ENCODE results near the gene CNGA3. TPM values are rescaled to one million over a fixed set of nuclear protein-coding genes. Genes with fewer than 3 reads are reported as not detected.
A peak's percentile ranks its signal among the peaks of the same experiment; 100 is the strongest.
"Not testable (repeated sequence)": the region's sequence is repeated elsewhere in the genome, so short reads cannot be mapped to it uniquely, and the experiment has no call there.

The CNGA3 gene
- polyA plus RNA-seq, 3 donors = not detected

DNA sequence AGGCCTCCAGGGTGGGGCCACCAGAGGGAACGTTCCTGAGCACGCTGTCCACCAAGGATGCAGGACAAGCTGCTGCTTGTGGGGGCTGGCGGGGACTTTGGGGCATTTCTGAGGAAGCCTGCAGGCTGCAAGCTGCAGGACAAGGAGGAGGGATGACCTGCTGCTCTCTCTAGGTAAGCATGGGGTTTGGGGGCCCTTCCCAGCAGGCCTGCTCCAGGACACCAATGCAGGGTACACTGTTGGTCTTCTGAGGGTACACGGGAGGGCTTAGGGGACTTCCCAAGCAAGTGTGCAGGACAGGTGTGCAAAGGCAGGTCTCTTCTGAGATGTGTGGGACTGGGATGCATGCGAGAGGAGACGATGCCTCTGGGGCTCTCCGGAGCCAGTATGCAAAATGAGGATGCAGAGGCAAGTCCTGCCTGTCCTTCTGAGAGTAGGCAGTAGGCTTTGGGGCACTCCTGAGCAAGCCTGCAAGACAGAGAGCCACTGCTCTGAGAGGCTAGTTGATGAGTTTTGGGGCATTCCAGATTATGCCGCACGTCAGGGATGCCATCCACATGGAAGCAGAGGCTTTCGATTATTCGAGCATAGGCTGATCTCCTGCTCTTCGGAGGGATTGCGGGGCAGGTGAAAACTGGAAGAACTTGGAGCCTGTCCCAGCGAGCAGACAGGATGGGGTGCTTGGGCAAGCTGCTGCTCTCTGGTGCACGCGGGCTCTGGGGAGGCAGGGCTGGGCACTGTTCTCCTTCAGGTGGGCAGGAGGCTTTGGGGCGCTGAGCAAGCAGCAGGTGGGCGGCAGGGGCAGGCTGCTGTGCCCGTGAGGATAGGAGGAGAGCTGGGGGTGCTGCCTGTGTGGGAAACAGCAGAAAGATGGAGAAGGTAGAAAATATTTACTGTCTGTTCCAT, 44.6 kb downstream of the CNGA3 start:
- no peak for DNase-seq (ENCODE audit: extremely low read depth in 1 of 11, low read depth in 9 of 11, low spot score in 4 of 11)

DNA sequence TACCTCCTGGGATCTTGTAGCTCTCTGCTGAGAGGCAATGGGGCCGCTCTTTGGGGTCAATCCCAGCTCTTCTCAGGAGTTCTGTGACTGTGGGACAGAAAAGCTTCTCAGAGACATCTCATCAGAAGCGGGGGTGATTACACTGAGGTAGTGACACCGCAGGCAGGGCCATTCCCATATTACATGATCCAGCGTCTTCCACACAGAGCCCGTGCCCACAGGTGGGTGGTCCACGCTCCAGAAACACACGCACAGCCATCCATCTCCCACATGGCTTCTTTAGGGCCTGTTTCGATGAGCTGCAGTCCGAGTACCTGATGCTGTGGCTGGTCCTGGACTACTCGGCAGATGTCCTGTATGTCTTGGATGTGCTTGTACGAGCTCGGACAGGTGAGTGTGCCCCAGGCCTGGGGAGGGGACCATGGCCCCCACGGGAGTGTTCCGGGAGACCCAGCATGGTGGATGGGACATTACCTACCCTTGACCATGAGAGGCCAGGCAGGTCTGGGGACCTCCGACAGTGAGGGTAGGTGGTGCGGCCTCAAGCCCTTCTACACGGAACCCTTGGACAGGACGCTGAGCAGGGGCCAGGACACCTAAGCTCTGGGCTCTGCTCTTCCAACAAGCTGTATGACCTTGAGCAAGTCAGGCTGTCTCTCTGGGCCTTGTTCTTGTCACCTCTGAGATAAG, 45.5 kb downstream of the CNGA3 start:
- no peak for DNase-seq (ENCODE audit: extremely low read depth in 1 of 11, low read depth in 9 of 11, low spot score in 4 of 11)

DNA sequence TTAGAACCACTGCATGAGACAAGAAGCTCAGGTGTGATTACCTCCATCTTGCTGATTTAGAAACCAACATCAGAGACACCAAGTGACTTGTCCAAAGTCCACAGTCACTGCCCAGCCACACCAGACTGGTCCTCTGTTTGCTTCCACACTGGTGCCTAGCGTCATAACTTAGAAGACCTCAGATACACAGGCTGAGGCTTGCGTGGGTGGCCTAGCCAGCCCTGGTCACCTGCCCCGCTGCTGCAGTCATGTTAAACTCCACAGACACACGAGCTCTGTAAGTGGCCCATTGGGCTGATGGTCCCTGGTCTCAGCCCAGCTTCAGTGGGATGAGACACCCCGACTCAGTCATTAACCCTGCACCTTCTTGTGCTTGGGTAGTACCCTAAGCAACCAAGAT, 47.1 kb downstream of the CNGA3 start:
- DNase-seq (ENCODE audit: extremely low read depth in 1 of 11, low read depth in 9 of 11, low spot score in 4 of 11) = no peak

DNA sequence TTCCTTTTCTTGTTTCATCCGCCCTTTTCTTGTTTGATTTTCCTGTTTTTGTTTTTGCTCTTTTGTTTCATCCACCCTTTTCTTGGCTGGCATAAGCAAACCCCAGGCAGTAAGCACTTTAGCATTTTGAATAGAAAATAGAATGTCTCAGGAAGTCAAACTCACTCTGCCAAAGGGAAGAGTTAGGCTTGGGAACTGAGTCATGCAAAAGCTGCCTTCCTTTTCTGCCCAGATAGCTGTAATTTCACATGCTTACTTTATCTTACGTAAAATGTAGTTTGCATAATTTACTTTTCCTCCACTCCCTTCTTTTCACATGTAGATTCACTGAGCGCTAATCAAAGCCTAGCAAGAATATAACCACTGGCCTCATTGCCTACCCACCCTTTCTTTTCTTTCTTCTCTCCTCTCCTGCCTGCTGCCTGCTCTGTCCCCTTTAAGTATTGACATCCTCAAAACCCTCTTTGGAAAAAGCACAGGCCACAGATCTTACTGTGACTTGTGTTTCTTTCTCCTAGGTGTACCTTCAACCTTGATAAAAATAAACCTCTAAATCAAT, 48.4 kb downstream of the CNGA3 start:
- DNase-seq (ENCODE audit: extremely low read depth in 1 of 11, low read depth in 9 of 11, low spot score in 4 of 11) = no peak

DNA sequence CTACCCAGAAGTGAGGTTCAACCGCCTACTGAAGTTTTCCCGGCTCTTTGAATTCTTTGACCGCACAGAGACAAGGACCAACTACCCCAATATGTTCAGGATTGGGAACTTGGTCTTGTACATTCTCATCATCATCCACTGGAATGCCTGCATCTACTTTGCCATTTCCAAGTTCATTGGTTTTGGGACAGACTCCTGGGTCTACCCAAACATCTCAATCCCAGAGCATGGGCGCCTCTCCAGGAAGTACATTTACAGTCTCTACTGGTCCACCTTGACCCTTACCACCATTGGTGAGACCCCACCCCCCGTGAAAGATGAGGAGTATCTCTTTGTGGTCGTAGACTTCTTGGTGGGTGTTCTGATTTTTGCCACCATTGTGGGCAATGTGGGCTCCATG, 49.7 kb downstream of the CNGA3 start:
- no peak for DNase-seq (ENCODE audit: extremely low read depth in 1 of 11, low read depth in 9 of 11, low spot score in 4 of 11)

DNA sequence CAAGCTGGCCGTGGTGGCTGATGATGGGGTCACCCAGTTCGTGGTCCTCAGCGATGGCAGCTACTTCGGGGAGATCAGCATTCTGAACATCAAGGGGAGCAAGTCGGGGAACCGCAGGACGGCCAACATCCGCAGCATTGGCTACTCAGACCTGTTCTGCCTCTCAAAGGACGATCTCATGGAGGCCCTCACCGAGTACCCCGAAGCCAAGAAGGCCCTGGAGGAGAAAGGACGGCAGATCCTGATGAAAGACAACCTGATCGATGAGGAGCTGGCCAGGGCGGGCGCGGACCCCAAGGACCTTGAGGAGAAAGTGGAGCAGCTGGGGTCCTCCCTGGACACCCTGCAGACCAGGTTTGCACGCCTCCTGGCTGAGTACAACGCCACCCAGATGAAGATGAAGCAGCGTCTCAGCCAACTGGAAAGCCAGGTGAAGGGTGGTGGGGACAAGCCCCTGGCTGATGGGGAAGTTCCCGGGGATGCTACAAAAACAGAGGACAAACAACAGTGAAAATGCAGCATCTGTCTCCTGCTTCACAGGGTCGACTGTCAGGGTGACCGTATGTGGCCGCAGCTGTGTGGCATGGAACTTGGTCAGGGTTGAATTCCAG, 50.6 kb downstream of the CNGA3 start:
- no peak for DNase-seq (ENCODE audit: extremely low read depth in 1 of 11, low read depth in 9 of 11, low spot score in 4 of 11)

DNA sequence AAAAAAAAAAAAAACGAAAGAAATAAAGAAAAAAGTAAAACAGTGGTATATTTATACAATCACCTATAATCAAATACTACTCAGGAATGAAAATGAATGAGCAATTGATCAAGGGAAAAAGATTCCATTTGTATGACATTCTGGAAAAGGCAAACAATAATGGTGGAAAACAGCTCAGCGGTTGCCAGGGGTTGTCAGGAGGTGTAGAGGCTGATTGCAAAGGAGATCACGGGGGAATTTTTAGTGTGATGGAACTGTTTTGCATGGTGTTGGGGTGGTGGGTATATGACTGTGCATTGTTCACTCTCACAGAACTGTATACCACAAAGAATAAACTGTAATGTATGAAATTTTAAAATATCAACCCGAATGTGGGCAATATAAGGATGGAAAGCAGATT, 52.9 kb downstream of the CNGA3 start:
- DNase-seq (ENCODE audit: extremely low read depth in 1 of 11, low read depth in 9 of 11, low spot score in 4 of 11) = no peak

DNA sequence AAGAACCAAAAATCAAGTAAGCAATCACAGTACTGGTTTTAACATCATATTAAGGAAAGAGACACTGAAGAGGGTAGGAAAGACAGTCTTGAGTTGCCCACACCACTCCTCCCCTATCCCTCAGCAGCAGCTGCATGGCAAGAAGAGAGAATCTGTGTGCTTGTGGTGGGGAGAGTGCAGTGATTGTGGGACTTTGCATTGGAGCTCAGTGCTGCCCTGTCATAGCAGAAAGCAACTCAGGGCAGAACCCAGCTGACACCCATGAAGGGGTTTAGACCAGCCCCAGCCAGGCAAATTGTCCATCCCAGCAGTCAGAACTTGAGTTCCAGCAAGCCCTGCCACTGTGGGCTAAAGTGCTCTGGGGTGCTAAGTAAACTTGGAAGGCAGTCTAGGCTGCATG, 57.6 kb downstream of the CNGA3 start:
- no peak for DNase-seq (ENCODE audit: extremely low read depth in 1 of 11, low read depth in 9 of 11, low spot score in 4 of 11)

DNA sequence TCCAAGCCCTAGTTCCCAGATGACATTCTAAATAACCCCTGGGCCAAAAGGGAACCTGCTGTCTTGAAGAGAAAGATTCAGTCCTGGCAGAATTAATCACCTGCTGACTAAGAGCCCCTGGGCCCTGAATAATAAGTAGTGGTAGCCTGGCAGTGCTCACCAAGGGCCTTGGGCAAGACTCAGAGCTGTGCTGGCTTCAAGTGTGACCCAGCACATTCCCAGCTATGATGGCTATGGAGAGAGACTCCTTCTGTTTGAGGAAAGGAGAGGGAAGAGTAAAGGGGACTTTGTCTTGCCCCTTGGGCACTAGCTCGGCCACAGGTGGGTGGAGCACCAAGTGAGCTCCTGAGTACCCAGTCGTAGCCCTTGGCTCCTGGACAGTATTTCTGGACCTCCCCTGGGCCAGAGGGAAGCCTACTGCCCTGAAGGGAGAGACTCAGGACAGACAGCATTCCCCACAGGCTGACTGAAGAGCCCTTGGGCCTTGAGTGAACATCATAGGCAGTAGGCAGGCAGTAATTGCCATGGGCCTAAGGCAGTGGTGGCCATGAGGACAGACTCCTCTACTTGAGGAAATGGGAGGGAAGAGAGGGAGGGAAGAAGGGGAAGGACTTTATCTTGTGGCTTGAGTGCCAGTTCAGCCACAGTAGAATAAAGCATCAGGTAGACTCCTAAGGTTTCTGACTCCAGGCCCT, 58.4 kb downstream of the CNGA3 start:
- DNase-seq (ENCODE audit: extremely low read depth in 1 of 11, low read depth in 9 of 11, low spot score in 4 of 11) = no peak

DNA sequence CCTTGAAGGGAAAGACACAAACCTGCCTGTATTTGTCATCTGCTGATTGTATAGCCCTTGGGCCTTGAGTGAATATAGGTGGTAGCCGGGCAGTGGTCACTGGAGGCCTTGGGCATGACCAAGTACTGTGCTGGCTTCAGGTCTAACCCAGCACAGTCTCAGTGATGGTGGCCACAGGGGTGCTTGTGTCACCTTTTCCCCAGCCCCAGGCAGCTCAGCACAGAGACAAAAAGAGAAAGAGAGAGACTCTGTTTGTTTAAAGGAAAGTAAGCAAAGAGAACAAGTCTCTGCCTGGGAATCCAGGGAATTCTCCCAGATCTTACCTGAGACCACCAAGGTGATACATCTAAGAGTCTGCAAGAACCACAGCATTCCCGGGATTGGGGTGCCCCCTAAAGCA, 59.0 kb downstream of the CNGA3 start:
- DNase-seq (ENCODE audit: extremely low read depth in 1 of 11, low read depth in 9 of 11, low spot score in 4 of 11) = no peak

DNA sequence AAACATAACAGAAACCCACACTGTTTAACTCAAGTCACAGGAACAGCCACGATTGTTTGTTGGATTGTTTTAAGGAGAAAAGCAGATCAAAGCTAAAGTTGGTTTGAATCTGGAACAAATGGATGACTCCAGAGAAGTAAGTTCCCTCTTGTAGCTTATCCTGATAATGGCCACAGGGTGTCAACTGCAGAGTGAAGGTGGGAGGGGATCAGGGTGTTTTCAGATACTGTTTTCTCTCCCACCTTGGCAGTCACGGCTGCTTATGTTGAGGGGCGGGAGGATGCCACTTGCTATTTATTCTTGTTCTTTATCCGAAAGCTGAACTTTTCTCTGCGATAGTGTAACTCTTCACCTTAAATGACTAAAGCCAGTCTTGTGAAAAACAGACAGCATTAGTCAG, 61.9 kb downstream of the CNGA3 start:
- DNase-seq (ENCODE audit: extremely low read depth in 1 of 11, low read depth in 9 of 11, low spot score in 4 of 11) = no peak

DNA sequence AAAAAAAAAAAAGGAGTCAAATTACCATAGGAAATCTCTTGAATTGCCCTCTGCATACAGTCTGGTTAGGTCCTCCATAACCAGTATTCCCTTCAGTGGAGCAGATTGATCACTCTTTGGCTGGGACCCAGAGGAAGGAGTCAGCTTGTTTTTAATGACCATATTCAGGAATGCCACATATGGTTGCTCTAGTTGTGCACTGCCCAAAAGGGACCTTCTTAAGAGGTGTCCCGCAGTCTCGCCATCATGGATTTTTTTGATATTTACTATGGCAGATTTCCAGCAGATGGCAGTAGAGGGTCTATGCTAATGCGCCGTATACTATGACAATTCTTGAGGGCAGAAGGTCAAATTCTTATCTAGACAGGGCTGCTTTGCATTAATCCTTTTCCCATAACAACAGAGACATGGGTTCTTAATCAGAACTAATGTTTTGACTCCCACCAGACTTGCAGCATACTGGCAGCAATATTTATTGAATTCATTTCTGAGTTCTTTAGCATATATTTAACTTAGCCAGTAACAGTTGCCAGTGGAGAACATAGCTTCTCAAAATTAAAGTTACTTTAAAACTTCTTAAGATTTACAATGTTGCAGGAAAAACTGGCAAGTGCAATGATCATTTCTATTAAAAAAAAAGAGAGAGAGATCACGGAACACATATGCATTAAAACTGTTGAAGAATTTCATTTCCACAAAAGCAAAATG, 66.6 kb downstream of the CNGA3 start:
- DNase-seq (ENCODE audit: extremely low read depth in 1 of 11, low read depth in 9 of 11, low spot score in 4 of 11) = peak; percentile 16 to 43 (median 27)

DNA sequence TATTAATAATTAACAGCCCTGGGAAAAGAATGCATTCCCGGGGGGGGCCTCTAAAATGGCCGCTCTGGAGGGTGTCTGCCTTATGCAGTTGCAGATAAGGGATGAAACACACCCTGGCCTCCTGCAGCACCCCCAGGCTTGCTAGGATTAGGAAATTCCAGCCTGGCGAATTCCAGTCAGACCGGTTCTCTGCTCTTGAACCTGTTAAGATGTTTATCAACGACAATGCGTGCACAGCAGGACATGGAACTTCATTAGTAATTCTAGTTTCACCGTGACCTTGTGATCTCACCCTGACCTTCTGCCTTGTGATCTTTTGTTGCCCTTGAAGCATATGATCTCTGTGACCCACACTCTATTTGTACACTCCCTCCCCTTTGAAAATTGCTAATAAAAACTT, 68.0 kb downstream of the CNGA3 start:
- not testable (repeated sequence) for DNase-seq (ENCODE audit: extremely low read depth in 1 of 11, low read depth in 9 of 11, low spot score in 4 of 11)

DNA sequence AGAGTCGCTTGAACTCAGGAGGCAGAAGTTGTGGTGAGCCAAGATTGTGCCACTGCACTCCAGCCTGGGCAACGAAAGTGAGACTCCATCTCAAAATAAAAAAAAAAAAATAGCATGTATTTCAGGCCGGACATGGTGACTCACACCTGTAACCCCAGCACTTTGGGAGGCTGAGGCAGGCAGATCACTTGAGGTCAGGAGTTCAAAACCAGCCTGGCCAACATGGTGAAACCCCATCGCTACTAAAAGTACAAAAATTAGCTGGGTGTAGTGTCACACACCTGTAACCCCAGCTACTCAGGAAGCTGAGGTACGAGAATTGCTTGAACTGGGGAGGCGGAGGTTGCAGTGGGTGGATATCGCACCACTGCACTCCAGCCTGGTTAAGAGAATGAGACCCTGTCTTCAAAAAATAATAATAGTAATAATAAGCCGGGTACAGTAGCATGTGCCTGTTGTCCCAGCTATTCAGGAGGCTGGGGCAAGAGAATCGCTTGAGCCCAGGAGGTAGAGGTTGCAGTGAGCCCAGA, 69.5 kb downstream of the CNGA3 start:
- DNase-seq (ENCODE audit: extremely low read depth in 1 of 11, low read depth in 9 of 11, low spot score in 4 of 11) = not testable (repeated sequence)

DNA sequence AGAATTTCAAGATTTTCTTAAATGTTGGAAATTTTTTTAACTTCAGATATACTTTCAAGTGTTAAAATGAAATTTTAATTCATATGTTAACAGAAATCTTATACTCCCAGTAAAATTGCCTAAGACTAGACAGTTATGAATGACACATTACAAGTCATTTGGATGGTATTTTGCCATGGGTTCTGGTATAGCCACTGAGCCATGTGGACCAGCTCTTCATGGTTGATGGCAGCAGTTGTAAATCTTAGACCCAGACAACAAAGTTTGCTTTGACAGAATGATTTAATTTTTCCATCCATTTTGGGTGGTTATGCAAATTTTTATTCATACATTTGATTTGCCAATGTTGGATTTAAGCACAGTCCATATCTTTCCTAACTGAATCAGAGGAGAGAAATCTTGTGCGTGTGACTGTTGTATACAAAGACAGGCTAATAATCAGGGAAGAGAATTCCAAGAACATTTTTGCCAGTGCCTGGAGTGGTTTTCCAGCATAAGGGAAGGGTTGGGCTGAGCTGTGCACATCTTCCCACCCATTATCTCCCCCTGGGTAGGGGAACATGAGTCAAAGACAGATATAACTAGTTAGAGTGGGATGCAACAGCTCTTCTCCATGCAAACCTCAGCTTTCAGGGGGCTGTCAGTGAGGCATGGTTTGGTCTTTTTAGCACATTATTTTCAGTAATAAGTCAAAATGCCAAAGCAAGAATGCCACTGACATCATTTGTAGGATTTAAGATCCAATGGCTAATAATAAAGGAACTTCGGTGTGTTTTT, 70.3 kb downstream of the CNGA3 start:
- no peak for DNase-seq (ENCODE audit: extremely low read depth in 1 of 11, low read depth in 9 of 11, low spot score in 4 of 11)

DNA sequence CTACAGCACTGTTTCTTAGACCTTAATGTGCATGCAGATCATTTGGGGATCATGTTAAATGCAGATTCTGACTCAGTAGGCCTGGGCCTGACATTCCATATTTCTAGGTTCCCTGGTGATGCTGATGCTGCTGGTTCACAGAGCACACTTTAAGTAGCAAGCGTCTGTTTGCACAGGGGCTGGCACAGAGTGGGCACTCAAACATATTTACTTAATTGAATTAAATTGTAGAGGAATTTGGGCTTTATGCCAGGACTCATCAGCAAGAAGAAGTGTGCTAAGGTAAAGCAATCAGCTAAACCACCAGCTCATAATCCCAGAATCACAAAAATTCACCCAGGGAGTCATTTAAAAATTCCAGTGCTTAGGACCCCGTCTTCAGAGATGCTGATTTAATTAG, 73.3 kb downstream of the CNGA3 start:
- no peak for DNase-seq (ENCODE audit: extremely low read depth in 1 of 11, low read depth in 9 of 11, low spot score in 4 of 11)

DNA sequence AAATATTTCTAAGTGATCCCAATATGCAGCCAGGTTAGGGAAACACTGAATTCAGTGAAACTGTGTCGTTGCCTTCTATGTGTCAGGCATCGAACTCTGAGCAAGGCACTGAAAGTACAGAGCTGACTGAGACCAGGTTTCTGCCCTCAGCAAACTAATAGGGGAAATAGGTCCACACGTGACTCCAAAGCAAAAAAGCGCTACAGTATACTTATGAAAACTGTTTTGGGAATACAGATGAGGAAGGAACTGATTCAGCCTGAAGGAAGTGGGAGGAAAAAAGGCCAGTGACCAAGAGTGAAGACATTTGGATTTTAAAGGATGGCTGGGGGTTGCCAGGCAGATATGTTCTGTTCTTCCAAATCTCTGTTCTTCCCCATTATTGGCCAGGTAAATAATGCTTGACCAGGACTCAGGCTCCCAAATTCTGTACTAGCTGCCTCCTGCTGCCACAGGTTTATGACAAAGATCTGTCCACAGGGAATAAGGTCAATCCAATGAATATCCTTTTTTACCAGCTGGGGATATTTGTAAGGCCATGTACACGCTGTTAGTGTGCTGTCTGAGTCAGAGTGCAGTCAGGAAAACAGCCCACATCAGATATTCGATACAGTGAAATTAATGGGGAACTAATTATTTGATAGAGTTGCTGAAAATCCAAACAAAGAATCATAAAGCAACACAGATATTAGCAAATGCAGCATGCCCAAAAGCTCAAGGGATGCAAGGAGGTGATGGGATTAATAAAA, 73.9 kb downstream of the CNGA3 start:
- DNase-seq (ENCODE audit: extremely low read depth in 1 of 11, low read depth in 9 of 11, low spot score in 4 of 11) = no peak

Data from renal cortex interstitium (tissue), 11 donors.